ENCODE measurements around the gene SEMA3D. TPM values are rescaled to one million over a fixed set of nuclear protein-coding genes. Genes with fewer than 3 reads are reported as not detected.

SEMA3D gene
- total RNA-seq, 2 experiments from 2014 or later, result not detected

- no peaks in the 10 kb centered on the region for H3K4me1 Mint-ChIP-seq
- no peaks in the 10 kb centered on the region for H3K27me3 Mint-ChIP-seq
- H3K9me3 Mint-ChIP-seq (ENCODE audit: low read depth), result no peaks in the 10 kb centered on the region
- intact Hi-C loops (cut with DNase I, micrococcal nuclease), result no loop called here
- DNase-seq (no peak), ATAC-seq (no peak)
- H3K36me3 Mint-ChIP-seq (ENCODE audit: low read depth), result no peaks in the 10 kb centered on the region
- no peak overlapping the region for H3K4me3 Mint-ChIP-seq
- POLR2A ChIA-PET, result no interaction called here
- no peak overlapping the region for H3K27ac Mint-ChIP-seq
- CTCF ChIA-PET, result no interaction called here
Observed at GRCh38 chr7:85215098-85215497, 28.2 kb upstream of the SEMA3D start.

GRCh38 chr7:85213500-85213899 lies 26.6 kb upstream of the SEMA3D start:
- Mint-ChIP-seq H3K27ac (no peak overlapping the region), H3K36me3 (ENCODE audit: low read depth) (no peaks in the 10 kb centered on the region), H3K4me1 (no peaks in the 10 kb centered on the region), H3K4me3 (no peak overlapping the region), H3K27me3 (no peaks in the 10 kb centered on the region), H3K9me3 (ENCODE audit: low read depth) (no peaks in the 10 kb centered on the region)
- intact Hi-C loops (cut with DNase I, micrococcal nuclease), result no loop called here
- ChIA-PET POLR2A (no interaction called here), CTCF (no interaction called here)
- DNase-seq (no peak), ATAC-seq (no peak)

- Mint-ChIP-seq H3K4me1 (no peaks in the 10 kb centered on the region), H3K27ac (no peak overlapping the region), H3K4me3 (no peak overlapping the region), H3K27me3 (no peaks in the 10 kb centered on the region), H3K9me3 (ENCODE audit: low read depth) (peaks cover 3% of the 10 kb centered on the region), H3K36me3 (ENCODE audit: low read depth) (no peaks in the 10 kb centered on the region)
- intact Hi-C loops (cut with DNase I, micrococcal nuclease), result no loop called here
- ChIA-PET CTCF (no interaction called here), POLR2A (no interaction called here)
- no peak for ATAC-seq
- DNase-seq, result no peak
Observed at GRCh38 chr7:85205754-85206153, 18.9 kb upstream of the SEMA3D start.

- Mint-ChIP-seq H3K4me1 (no peaks in the 10 kb centered on the region), H3K4me3 (no peak overlapping the region), H3K27me3 (no peaks in the 10 kb centered on the region), H3K27ac (no peak overlapping the region), H3K9me3 (ENCODE audit: low read depth) (peaks cover 3% of the 10 kb centered on the region), H3K36me3 (ENCODE audit: low read depth) (no peaks in the 10 kb centered on the region)
- DNase-seq (no peak), ATAC-seq (no peak)
- CTCF ChIA-PET, result no interaction called here
- intact Hi-C loops (cut with DNase I, micrococcal nuclease), result no loop called here
- POLR2A ChIA-PET, result no interaction called here
Observed at GRCh38 chr7:85204496-85204895, 17.6 kb upstream of the SEMA3D start.

- DNase-seq (no peak), ATAC-seq (no peak)
- intact Hi-C loops (cut with DNase I, micrococcal nuclease), result no loop called here
- Mint-ChIP-seq H3K36me3 (ENCODE audit: low read depth) (no peaks in the 10 kb centered on the region), H3K4me1 (no peaks in the 10 kb centered on the region), H3K4me3 (no peak overlapping the region), H3K27ac (no peak overlapping the region), H3K27me3 (no peaks in the 10 kb centered on the region), H3K9me3 (ENCODE audit: low read depth) (peaks cover 3% of the 10 kb centered on the region)
- ChIA-PET CTCF (interaction anchor here (0.6 kb wide), 1 partner anchor 142 kb away, joined by 3 read pairs; no protein-coding TSS in a partner anchor), POLR2A (no interaction called here)
Observed at GRCh38 chr7:85204061-85204460, 17.2 kb upstream of the SEMA3D start.

GRCh38 chr7:85201209-85201608 lies 14.4 kb upstream of the SEMA3D start:
- H3K36me3 Mint-ChIP-seq (ENCODE audit: low read depth), result no peaks in the 10 kb centered on the region
- H3K4me3 Mint-ChIP-seq, result no peak overlapping the region
- no peaks in the 10 kb centered on the region for H3K27me3 Mint-ChIP-seq
- no peaks in the 10 kb centered on the region for H3K4me1 Mint-ChIP-seq
- H3K27ac Mint-ChIP-seq, result no peak overlapping the region
- ChIA-PET CTCF (no interaction called here), POLR2A (no interaction called here)
- ATAC-seq (no peak), DNase-seq (no peak)
- peaks cover 3% of the 10 kb centered on the region for H3K9me3 Mint-ChIP-seq (ENCODE audit: low read depth)
- intact Hi-C loops (cut with DNase I, micrococcal nuclease), result no loop called here

- no peak overlapping the region for H3K4me3 Mint-ChIP-seq
- H3K27me3 Mint-ChIP-seq, result no peaks in the 10 kb centered on the region
- H3K27ac Mint-ChIP-seq, result no peak overlapping the region
- no peaks in the 10 kb centered on the region for H3K4me1 Mint-ChIP-seq
- no peak for ATAC-seq
- POLR2A ChIA-PET, result no interaction called here
- H3K9me3 Mint-ChIP-seq (ENCODE audit: low read depth), result no peaks in the 10 kb centered on the region
- DNase-seq, result no peak
- intact Hi-C loops (cut with DNase I, micrococcal nuclease), result no loop called here
- H3K36me3 Mint-ChIP-seq (ENCODE audit: low read depth), result no peaks in the 10 kb centered on the region
- CTCF ChIA-PET, result interaction anchor here (0.7 kb wide), 1 partner anchor 418 kb away, joined by 3 read pairs; no protein-coding TSS in a partner anchor
Observed at GRCh38 chr7:85196696-85197095, 9.8 kb upstream of the SEMA3D start.

- Mint-ChIP-seq H3K27me3 (peaks cover 14% of the 10 kb centered on the region), H3K9me3 (ENCODE audit: low read depth) (no peaks in the 10 kb centered on the region), H3K27ac (no peak overlapping the region), H3K4me3 (no peak overlapping the region), H3K36me3 (ENCODE audit: low read depth) (no peaks in the 10 kb centered on the region), H3K4me1 (no peaks in the 10 kb centered on the region)
- no peak for ATAC-seq
- CTCF ChIA-PET, result no interaction called here
- intact Hi-C loops (cut with DNase I, micrococcal nuclease), result no loop called here
- POLR2A ChIA-PET, result no interaction called here
- DNase-seq, result no peak
Observed at GRCh38 chr7:85191383-85191782, 4.5 kb upstream of the SEMA3D start.

- ChIA-PET POLR2A (no interaction called here), CTCF (interaction anchor here (1.3 kb wide), 1 partner anchor 278 kb away, joined by 4 read pairs; no protein-coding TSS in a partner anchor)
- no peak for DNase-seq
- Mint-ChIP-seq H3K27me3 (peaks cover 32% of the 10 kb centered on the region), H3K27ac (no peak overlapping the region), H3K9me3 (ENCODE audit: low read depth) (no peaks in the 10 kb centered on the region), H3K4me3 (no peak overlapping the region), H3K36me3 (ENCODE audit: low read depth) (no peaks in the 10 kb centered on the region), H3K4me1 (no peaks in the 10 kb centered on the region)
- intact Hi-C loops (cut with DNase I, micrococcal nuclease), result loop anchor here in 1 of 2 experiments (10.0 kb wide), 1 partner anchor 369 kb away; no protein-coding TSS in a partner anchor
- ATAC-seq, result no peak
Observed at GRCh38 chr7:85186083-85186520, 754 bp downstream of the SEMA3D start.

- no peak overlapping the region for H3K27ac Mint-ChIP-seq
- ATAC-seq, result no peak
- ChIA-PET CTCF (interaction anchor here (1.3 kb wide), 1 partner anchor 279 kb away, joined by 4 read pairs; no protein-coding TSS in a partner anchor), POLR2A (no interaction called here)
- no peaks in the 10 kb centered on the region for H3K4me1 Mint-ChIP-seq
- H3K36me3 Mint-ChIP-seq (ENCODE audit: low read depth), result no peaks in the 10 kb centered on the region
- H3K4me3 Mint-ChIP-seq, result no peak overlapping the region
- H3K27me3 Mint-ChIP-seq, result peaks cover 32% of the 10 kb centered on the region
- peaks cover 3% of the 10 kb centered on the region for H3K9me3 Mint-ChIP-seq (ENCODE audit: low read depth)
- no peak for DNase-seq
- intact Hi-C loops (cut with DNase I, micrococcal nuclease), result loop anchor here in 1 of 2 experiments (10.0 kb wide), 1 partner anchor 369 kb away; no protein-coding TSS in a partner anchor
Observed at GRCh38 chr7:85185424-85186082, 1.3 kb downstream of the SEMA3D start.

GRCh38 chr7:85184599-85185423 lies 2.0 kb downstream of the SEMA3D start:
- intact Hi-C loops (cut with DNase I, micrococcal nuclease), result loop anchor here in 1 of 2 experiments (10.0 kb wide), 1 partner anchor 370 kb away; no protein-coding TSS in a partner anchor
- Mint-ChIP-seq H3K4me1 (no peaks in the 10 kb centered on the region), H3K9me3 (ENCODE audit: low read depth) (peaks cover 3% of the 10 kb centered on the region), H3K27me3 (peaks cover 32% of the 10 kb centered on the region), H3K27ac (no peak overlapping the region), H3K4me3 (no peak overlapping the region), H3K36me3 (ENCODE audit: low read depth) (no peaks in the 10 kb centered on the region)
- ChIA-PET CTCF (no interaction called here), POLR2A (no interaction called here)
- no peak for DNase-seq
- no peak for ATAC-seq

GRCh38 chr7:85183296-85183695 lies 3.6 kb downstream of the SEMA3D start:
- no peak overlapping the region for H3K27ac Mint-ChIP-seq
- intact Hi-C loops (cut with DNase I, micrococcal nuclease), result loop anchor here in 1 of 2 experiments (10.0 kb wide), 1 partner anchor 372 kb away; no protein-coding TSS in a partner anchor
- POLR2A ChIA-PET, result no interaction called here
- peaks cover 4% of the 10 kb centered on the region for H3K9me3 Mint-ChIP-seq (ENCODE audit: low read depth)
- H3K27me3 Mint-ChIP-seq, result peaks cover 31% of the 10 kb centered on the region
- CTCF ChIA-PET, result no interaction called here
- no peaks in the 10 kb centered on the region for H3K36me3 Mint-ChIP-seq (ENCODE audit: low read depth)
- H3K4me1 Mint-ChIP-seq, result no peaks in the 10 kb centered on the region
- DNase-seq (no peak), ATAC-seq (no peak)
- H3K4me3 Mint-ChIP-seq, result no peak overlapping the region
